Ramos (cell line): ENCODE measurements around the gene MED19.
"Not testable (repeated sequence)": the region's sequence is repeated elsewhere in the genome, so short reads cannot be mapped to it uniquely, and the experiment has no call there.

Experiments used
- in situ Hi-C: fragments of 300-500 bp; cut with MboI; formaldehyde crosslinking; loops from one replicate; pipeline ENCODE4 v1.14.3; 2022; ENCODE audit warnings: low sequenced_read_pairs; ENCODE audit not compliant: unreplicated experiment

MED19 gene

GRCh38 chr11:57709802-57710367, 2.1 kb downstream of the MED19 start:
- in situ Hi-C loops, result no loop called here

GRCh38 chr11:57705432-57705831, 6.6 kb downstream of the MED19 start:
- in situ Hi-C loops, result not testable (repeated sequence)

- in situ Hi-C loops, result no loop called here
Measured at GRCh38 chr11:57704932-57705331, 7.1 kb downstream of the MED19 start.

GRCh38 chr11:57703341-57703740, 8.7 kb downstream of the MED19 start:
- in situ Hi-C loops, result no loop called here

- in situ Hi-C loops, result no loop called here
Measured at GRCh38 chr11:57700425-57700824, 11.6 kb downstream of the MED19 start.

GRCh38 chr11:57699813-57700212, 12.2 kb downstream of the MED19 start:
- in situ Hi-C loops, result no loop called here

GRCh38 chr11:57698843-57699365, 13.1 kb downstream of the MED19 start:
- in situ Hi-C loops, result no loop called here

- in situ Hi-C loops, result not testable (repeated sequence)
Measured at GRCh38 chr11:57690474-57690873, 21.5 kb downstream of the MED19 start.

GRCh38 chr11:57681168-57681567, 30.8 kb downstream of the MED19 start:
- in situ Hi-C loops, result no loop called here

- in situ Hi-C loops, result no loop called here
Measured at GRCh38 chr11:57680552-57680874, 31.5 kb downstream of the MED19 start.

- in situ Hi-C loops, result no loop called here
Measured at GRCh38 chr11:57679396-57679795, 32.6 kb downstream of the MED19 start.

GRCh38 chr11:57675176-57675941, 36.7 kb downstream of the MED19 start:
- in situ Hi-C loops, result no loop called here

GRCh38 chr11:57674251-57674650, 37.8 kb downstream of the MED19 start:
- in situ Hi-C loops, result no loop called here

- in situ Hi-C loops, result no loop called here
Measured at GRCh38 chr11:57668434-57668782, 43.6 kb downstream of the MED19 start.

GRCh38 chr11:57667736-57668433, 44.1 kb downstream of the MED19 start, which contains the start of gene ZDHHC5:
TSS of gene ZDHHC5 (plus strand) at chr11:57668114. CDS start at chr11:57673091, 4,977 bp downstream.
- in situ Hi-C loops, result no loop called here

- in situ Hi-C loops, result no loop called here
Measured at GRCh38 chr11:57667117-57667735, 44.8 kb downstream of the MED19 start.

GRCh38 chr11:57663975-57664374, 48.0 kb downstream of the MED19 start:
- in situ Hi-C loops, result no loop called here

- in situ Hi-C loops, result no loop called here
Measured at GRCh38 chr11:57662893-57663292, 49.1 kb downstream of the MED19 start.

- in situ Hi-C loops, result no loop called here
Measured at GRCh38 chr11:57659669-57660068, 52.3 kb downstream of the MED19 start.

GRCh38 chr11:57658023-57658361, 54.0 kb downstream of the MED19 start:
- in situ Hi-C loops, result no loop called here
